COLO668 (cell line): Measurements from ENCODE around the gene GLT1D1.

Experiments used
- DNase-seq: peaks from one replicate; lab custom pipeline; 2025; ENCODE audit not compliant: unreplicated experiment; lab: John Stamatoyannopoulos, UW

Gene GLT1D1

DNA sequence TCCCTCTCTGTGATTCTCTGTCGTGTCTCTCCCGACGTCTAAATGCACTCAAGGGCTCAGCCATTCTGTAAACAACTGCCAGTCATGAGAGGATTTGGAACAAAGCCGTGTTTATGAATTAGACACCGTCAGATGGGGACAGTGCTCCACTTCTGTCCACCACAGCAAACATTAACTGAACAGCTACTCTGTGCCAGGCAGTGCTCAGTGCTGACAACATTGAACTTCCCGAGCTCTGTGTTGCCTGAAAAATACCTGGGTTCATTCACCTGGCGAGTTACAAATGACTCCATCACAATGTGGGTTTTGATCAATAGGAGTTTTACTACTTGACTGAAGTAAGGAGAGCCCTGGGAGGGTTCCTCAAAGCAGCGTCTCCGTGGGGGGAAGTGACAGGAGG is 139.3 kb downstream of the GLT1D1 start:
- no peak for DNase-seq

DNA sequence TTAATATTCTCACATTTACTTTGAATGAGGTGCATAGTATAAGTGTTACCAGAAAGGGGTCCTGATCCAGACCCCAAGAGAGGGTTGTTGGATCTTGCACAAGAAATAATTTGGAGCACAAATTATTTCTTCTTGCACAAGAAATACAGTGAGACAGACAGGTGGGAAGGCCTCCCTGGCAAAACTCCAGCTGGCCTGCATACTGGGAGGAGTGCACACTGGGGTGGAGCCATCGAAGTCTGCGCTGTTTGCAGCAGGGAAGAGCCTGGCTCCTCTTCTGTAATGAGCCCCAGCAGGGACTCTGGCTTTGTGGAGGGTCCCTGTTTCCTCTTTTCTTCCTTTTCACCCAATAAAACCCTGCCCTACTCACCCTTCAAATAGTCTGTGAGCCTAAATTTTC is 141.6 kb downstream of the GLT1D1 start:
- peak; percentile 40 for DNase-seq

DNA sequence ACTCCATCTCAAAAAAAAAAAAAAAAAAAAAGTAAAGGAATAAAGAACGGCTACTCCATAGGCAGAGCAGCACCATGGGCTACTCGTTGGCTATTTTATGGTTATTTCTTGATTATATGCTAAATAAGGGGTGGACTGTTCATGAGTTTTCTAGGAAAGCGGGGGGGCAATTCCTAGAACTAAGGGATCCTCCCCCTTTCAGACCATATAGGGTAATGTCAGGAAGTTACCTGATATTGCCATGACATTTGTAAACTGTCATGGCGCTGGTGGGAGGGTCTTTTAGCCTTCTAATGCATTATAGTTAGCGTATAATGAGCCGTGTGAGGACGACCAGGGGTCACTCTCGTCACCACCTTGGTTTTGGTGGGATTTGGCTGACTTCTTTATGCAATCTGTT is 142.3 kb downstream of the GLT1D1 start:
- DNase-seq = no peak

DNA sequence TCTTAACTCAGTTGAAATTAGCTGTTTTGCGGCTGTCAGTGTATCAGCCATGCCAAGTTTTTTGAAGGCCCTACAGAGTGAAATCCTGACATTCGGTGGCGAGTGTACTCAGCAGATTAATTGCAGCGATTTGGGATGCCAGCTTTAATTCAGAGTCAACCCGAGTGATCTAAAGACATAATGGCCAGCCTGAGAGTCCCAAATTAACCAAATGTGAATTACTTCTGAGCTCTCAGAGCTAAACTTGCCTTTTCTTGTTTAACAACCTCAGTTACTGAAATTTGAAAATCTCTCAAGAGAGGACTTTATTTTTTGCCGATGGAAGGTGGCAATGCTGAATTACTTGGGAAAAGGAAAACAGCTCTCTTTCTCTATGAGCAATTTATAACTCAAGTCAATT is 148.5 kb downstream of the GLT1D1 start:
- no peak for DNase-seq

DNA sequence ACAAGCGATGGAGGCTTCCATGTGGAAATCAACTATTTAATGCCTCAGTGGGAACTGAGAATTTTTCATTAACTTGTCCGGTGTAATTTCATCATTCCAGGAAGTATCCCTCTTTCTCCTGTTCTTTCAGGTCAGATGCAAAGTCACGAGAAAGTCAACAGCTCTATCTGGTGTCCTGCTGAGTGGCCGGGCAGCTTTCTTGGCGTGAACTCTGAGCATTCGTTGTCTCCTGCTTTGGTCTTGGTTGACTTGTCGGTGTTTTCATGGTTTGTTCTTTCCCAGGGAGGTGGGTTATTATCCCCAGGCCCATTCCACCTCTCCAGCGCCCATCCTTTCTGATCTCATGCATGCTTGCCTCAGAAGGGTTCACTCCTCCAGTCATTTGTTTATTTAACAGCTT is 149.1 kb downstream of the GLT1D1 start:
- no peak for DNase-seq

DNA sequence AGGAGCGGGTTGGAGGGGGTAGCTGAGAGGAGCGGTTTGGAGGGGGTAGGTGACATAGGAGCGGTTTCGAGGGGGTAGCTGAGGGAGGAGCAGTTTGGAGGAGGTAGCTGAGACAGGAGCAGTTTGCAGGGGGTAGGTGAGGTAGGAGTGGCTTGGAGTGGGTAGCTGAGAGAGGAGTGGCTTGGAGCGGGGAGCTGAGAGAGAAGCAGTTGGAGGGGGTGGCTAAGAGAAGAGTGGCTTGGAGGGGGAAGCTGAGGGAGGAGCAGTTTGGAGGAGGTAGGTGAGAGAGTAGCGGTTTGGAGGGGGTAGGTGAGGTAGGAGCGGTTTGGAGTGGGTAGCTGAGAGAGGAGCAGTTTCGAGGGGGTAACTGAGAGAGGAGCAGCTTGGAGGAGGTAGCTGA is 152.1 kb downstream of the GLT1D1 start:
- DNase-seq = no peak

DNA sequence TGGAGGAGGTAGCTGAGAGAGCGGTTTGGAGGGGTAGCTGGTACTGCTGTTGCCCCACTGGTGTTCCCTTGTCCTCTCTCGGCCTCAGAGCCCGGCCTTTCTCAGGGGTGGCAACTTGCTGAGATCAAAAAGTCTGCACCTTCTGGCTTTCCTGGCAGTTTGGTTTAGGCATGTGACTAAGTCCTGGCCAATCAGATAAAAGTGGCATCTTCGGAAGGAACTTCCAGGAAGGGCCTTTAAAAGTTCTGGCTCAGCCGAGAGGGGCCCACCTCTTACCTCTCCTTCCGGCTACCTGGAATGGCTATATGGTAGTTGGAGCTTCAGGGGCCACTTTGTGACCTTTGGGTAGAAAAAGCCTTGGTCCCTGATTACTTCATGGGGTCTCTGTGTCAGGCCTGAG is 152.6 kb downstream of the GLT1D1 start:
- no peak for DNase-seq

DNA sequence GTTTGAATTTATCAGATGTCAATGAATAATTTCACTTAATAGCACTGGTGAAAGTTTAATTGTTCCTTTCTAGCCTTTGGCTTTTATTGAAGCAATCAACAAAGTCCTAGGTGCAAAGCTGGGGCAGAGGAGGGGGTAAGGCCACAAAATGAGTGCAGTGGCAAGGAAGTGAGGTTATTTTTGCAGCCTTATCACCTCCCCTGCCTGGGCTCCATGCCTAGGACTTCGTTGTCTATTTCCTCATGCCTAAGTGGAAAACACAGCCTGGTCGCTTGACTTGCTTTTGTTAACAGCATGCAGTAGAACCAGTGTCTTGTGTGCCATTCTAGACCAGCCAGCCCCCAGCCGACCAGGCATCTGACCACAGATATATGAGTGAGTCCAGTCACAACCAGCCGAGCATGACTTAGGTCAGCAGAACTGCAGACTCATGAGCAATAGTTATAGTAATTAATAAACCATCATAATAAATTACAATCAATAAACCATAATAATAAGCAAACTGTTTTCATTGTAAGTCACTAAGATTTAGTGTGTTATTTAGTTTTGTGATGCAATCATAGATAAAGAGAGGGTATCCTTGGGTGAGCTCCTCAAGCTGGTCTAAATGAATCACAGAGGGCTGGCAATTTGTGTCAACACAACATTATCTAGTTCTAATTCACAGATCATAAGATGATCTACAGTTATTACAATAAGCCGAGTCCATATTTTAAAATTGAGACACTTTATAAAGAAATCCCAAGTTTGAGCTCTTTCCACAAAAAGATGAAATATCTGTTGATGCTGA is 156.8 kb downstream of the GLT1D1 start:
- no peak for DNase-seq

DNA sequence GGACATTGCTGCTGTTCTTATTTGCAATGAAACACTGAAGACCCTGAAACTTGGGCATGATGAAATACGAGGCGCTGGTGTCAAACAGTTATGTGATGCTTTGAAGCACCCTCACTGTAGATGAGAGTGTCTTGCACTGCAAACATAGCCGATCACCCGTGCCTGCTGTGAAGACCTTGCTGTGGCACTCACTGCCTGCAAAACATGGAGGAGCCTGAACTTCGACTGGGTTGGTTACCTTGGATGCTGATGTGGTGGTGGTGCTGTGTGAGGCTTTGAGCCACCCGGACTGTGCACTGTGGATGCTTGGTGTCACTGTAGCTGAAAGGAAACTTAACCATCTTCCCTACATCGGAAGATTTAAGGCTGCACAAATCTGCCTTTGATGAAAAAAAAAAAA is 162.9 kb downstream of the GLT1D1 start:
- DNase-seq = no peak

DNA sequence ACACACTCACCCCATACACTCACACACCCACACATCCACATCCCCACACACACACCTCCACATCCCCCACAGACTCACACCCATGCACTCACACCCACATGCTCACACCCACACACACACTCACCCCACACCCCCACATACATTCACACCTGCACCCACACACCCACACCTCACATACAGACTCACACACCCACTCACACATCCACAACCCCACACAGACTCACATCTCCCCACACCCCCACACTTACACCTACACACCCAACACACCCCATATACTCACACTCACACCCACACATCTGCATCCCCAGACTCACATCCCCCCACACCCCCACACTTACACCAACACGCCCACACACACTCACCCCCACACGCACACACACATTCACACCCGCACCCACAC is 171.8 kb downstream of the GLT1D1 start:
- DNase-seq = no peak

DNA sequence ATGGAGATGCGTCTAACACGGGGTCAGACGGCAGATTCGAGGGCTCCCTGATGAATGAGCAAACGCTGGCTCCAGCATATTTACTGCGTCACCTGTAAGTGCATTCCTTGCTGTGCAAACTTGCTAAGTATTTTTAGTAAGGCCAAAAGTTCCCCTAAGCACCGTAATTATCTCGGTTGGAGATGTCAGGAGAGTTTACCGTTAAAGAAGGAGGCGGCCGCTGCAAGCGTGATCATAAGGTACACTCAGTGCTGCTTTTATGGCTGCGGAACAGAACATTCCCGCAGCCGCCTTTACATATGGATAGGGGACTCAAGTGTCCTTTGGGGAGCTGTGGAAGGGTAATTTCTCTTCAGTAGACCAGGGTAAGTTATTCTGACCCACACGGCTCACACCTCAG is 175.6 kb downstream of the GLT1D1 start:
- no peak for DNase-seq
